ENCODE measurements around the gene CNTNAP2. TPM values are rescaled to one million over a fixed set of nuclear protein-coding genes. Genes with fewer than 3 reads are reported as not detected.

CNTNAP2 gene
- total and polyA plus RNA-seq, 9 of the 15 experiments (the other 6 are each of a cell fraction or from before 2014, with no cell fraction given) = 0.04 to 0.62 (median 0.09) TPM; not detected in 4

DNA sequence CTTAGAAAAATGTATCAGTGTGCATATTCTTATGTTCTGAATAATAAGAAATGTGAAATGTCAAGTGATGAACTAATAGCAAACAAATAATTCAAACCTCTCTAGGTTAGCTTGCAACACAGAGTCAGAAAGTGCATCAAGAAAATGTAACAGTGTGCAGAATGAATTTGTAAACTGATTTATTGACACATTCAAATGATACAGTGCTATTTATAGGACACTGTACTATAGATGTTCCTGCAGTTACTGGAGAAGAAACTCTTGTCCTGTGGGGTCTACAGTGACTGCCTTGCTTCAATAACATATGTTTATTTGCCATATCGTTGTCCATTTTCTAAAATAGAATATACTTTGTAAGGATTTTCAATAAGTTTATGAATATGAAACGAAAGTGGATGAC, 639.0 kb downstream of the CNTNAP2 start (continued):
- no peak for TF ChIP-seq HBP1 (CRISPR knock-in tag; IDR thresholded peaks at IDR 0.05)
- no peak for TF ChIP-seq PHB (CRISPR knock-in tag; IDR thresholded peaks at IDR 0.05)
- no peak for TF ChIP-seq CTBP1 (IDR thresholded peaks at IDR 0.05; ENCODE audit: borderline replicate concordance)
- TF ChIP-seq, protein P1, sequence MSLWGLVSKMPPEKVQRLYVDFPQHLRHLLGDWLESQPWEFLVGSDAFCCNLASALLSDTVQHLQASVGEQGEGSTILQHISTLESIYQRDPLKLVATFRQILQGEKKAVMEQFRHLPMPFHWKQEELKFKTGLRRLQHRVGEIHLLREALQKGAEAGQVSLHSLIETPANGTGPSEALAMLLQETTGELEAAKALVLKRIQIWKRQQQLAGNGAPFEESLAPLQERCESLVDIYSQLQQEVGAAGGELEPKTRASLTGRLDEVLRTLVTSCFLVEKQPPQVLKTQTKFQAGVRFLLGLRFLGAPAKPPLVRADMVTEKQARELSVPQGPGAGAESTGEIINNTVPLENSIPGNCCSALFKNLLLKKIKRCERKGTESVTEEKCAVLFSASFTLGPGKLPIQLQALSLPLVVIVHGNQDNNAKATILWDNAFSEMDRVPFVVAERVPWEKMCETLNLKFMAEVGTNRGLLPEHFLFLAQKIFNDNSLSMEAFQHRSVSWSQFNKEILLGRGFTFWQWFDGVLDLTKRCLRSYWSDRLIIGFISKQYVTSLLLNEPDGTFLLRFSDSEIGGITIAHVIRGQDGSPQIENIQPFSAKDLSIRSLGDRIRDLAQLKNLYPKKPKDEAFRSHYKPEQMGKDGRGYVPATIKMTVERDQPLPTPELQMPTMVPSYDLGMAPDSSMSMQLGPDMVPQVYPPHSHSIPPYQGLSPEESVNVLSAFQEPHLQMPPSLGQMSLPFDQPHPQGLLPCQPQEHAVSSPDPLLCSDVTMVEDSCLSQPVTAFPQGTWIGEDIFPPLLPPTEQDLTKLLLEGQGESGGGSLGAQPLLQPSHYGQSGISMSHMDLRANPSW (CRISPR knock-in tag; IDR thresholded peaks at IDR 0.05) = no peak
- TF ChIP-seq PRMT5 (CRISPR knock-in tag; IDR thresholded peaks at IDR 0.05) = no peak
- no peak for TF ChIP-seq ARID3A (IDR thresholded peaks at IDR 0.05; ENCODE audit: borderline replicate concordance, low read depth, low read length)
